Daoy (cell line): ENCODE data around the gene ENOX1. TPM values are rescaled to one million over a fixed set of nuclear protein-coding genes. Genes with fewer than 3 reads are reported as not detected.

Source experiments
- DNase-seq: peaks from one replicate; pipeline ENCODE4 v3.0.0-alpha.2; 2015; ENCODE audit warnings: low read depth
- total RNA-seq: library from RNA; depleted of rRNA; stranded (reverse); fragments of >200 nt; shearing (Covaris generic); gene quantifications from 2 replicates; pipeline ENCODE4 v1.2.3, GENCODE V29; 2014

Gene ENOX1
- total RNA-seq, 1 experiment from 2014 or later, result 0.69 TPM

- DNase-seq, result no peak
Observed at GRCh38 chr13:43289470-43290255, 497.1 kb downstream of the ENOX1 start.

GRCh38 chr13:43286751-43287150, 500.0 kb downstream of the ENOX1 start:
- DNase-seq, result no peak

- peak; percentile 17 for DNase-seq
Observed at GRCh38 chr13:43285933-43286597, 500.7 kb downstream of the ENOX1 start.

GRCh38 chr13:43284162-43284561, 502.6 kb downstream of the ENOX1 start:
- DNase-seq, result peak; percentile 54

- DNase-seq, result no peak
Observed at GRCh38 chr13:43279696-43280095, 507.1 kb downstream of the ENOX1 start.

GRCh38 chr13:43278127-43278526, 508.6 kb downstream of the ENOX1 start:
- DNase-seq, result no peak

GRCh38 chr13:43277142-43277541, 509.6 kb downstream of the ENOX1 start:
- no peak for DNase-seq

GRCh38 chr13:43274881-43275280, 511.9 kb downstream of the ENOX1 start:
- DNase-seq, result no peak

- DNase-seq, result peak; percentile 52
Observed at GRCh38 chr13:43273362-43273761, 513.4 kb downstream of the ENOX1 start.

GRCh38 chr13:43272851-43273250, 513.9 kb downstream of the ENOX1 start:
- DNase-seq, result peak; percentile 7

- no peak for DNase-seq
Observed at GRCh38 chr13:43271152-43271551, 515.6 kb downstream of the ENOX1 start.

GRCh38 chr13:43270130-43270830, 516.5 kb downstream of the ENOX1 start:
- no peak for DNase-seq

- peak; percentile 79 for DNase-seq
Observed at GRCh38 chr13:43269037-43269481, 517.7 kb downstream of the ENOX1 start.

GRCh38 chr13:43268632-43269031, 518.1 kb downstream of the ENOX1 start:
- no peak for DNase-seq

GRCh38 chr13:43267916-43268315, 518.9 kb downstream of the ENOX1 start:
- no peak for DNase-seq

- no peak for DNase-seq
Observed at GRCh38 chr13:43266936-43267615, 519.7 kb downstream of the ENOX1 start.

GRCh38 chr13:43265028-43265427, 521.7 kb downstream of the ENOX1 start:
- DNase-seq, result no peak

- DNase-seq, result no peak
Observed at GRCh38 chr13:43264458-43264857, 522.3 kb downstream of the ENOX1 start.

- DNase-seq, result peak; percentile 10
Observed at GRCh38 chr13:43263047-43263446, 523.7 kb downstream of the ENOX1 start.

- peak; percentile 12 for DNase-seq
Observed at GRCh38 chr13:43260999-43261398, 525.8 kb downstream of the ENOX1 start.

- no peak for DNase-seq
Observed at GRCh38 chr13:43258771-43259170, 528.0 kb downstream of the ENOX1 start.

- DNase-seq, result no peak
Observed at GRCh38 chr13:43257765-43258164, 529.0 kb downstream of the ENOX1 start.
